Left lung (tissue), 10 donors: ENCODE results near the gene SCLY. TPM values are rescaled to one million over a fixed set of nuclear protein-coding genes. Genes with fewer than 3 reads are reported as not detected.
A peak's percentile ranks its signal among the peaks of the same experiment; 100 is the strongest.

ENCODE experiments used
- ATAC-seq: fragments of 200-7000 bp; cut with Tn5 transposase; one replicate; pipeline ENCODE4 v1.9.1; 2020; ENCODE audit warnings: moderate library complexity
- DNase-seq, 4 donors: peaks; one replicate each; pipeline ENCODE4 v3.0.0-alpha.2; 2013 to 2020
- H3K27ac ChIP-seq, 2 donors: fragments of 200-600 bp; sonication (generic) in 1 of 2; one replicate each; pipeline versions ENCODE4 v1.5.0 to v1.8.0; 2020 to 2021
- H3K27me3 ChIP-seq, 2 donors: fragments of 200-600 bp; sonication (generic) in 1 of 2; one replicate each; pipeline versions ENCODE4 v1.5.0 to v1.8.0; 2020 to 2021
- H3K36me3 ChIP-seq, 2 donors: fragments of 200-600 bp; sonication (generic) in 1 of 2; one replicate each; pipeline versions ENCODE4 v1.5.0 to v1.8.0; 2020 to 2021
- H3K4me1 ChIP-seq, 2 donors: fragments of 200-600 bp; one replicate each; pipeline ENCODE4 v1.8.0; 2021
- H3K4me3 ChIP-seq, 2 donors: fragments of 200-600 bp; sonication (generic) in 1 of 2; one replicate each; pipeline versions ENCODE4 v1.5.0 to v1.8.0; 2020 to 2021; ENCODE audit warnings: mild to moderate bottlenecking in 1 of 2
- H3K9me3 ChIP-seq, 2 donors: fragments of 200-600 bp; sonication (generic) in 1 of 2; one replicate each; pipeline versions ENCODE4 v1.5.0 to v1.8.0; 2020 to 2021
- CTCF ChIP-seq, 2 donors: fragments of 200-600 bp; sonication (generic) in 1 of 2; IDR thresholded peaks; one replicate each; pipeline versions ENCODE4 v1.5.0 to v1.8.0; 2021; ENCODE audit warnings: antibody characterized with exemption in 2 of 2
- intact Hi-C, 2 donors: fragments of 100-400 bp; cut with DNase I; formaldehyde crosslinking; loops; one replicate each; pipeline versions ENCODE4 v1.11.2 to v1.14.2; 2022
- polyA plus RNA-seq, 6 donors: library from polyadenylated mRNA; unstranded; fragments of 120-200 nt; gene quantifications; one replicate each; pipeline ENCODE4 v1.2.1, GENCODE V29; 2013; ENCODE audit not compliant: insufficient read length in 6 of 6
- total RNA-seq, 2 donors: library from RNA; stranded (reverse); fragmentation: NEBNext Ultra II Directional; extraction: Animal tissue kit (Norgen Biotek cat#: 25700); gene quantifications; one replicate each; pipeline ENCODE4 v1.2.1, GENCODE V29; 2021
- donor health status: DM: no; HTN: yes; CAD: no.
- donor health status: DM: no; HTN: no; CAD: no.

Gene SCLY
- total and polyA plus RNA-seq, 8 donors, result 10.9 to 20.9 (median 15.2) TPM

GRCh38 chr2:238092486-238093035 is 31.8 kb downstream of the SCLY start:
- TF ChIP-seq CTCF (IDR thresholded peaks at IDR 0.05), result no peak
- Histone ChIP-seq H3K36me3 (peaks cover 0 to 19% of the 10 kb centered on the region in 2 donors), H3K9me3 (no peaks in the 10 kb centered on the region), H3K4me1 (no peaks in the 10 kb centered on the region), H3K4me3 (no peak overlapping the region), H3K27me3 (no peaks in the 10 kb centered on the region), H3K27ac (no peak overlapping the region)
- intact Hi-C loops, result no loop called here
- DNase-seq (peak in 1 of 4 donors; percentile 47), ATAC-seq (no peak)

- intact Hi-C loops, result no loop called here
- Histone ChIP-seq H3K9me3 (no peaks in the 10 kb centered on the region), H3K36me3 (peaks cover 0 to 19% of the 10 kb centered on the region in 2 donors), H3K4me3 (no peak overlapping the region), H3K27ac (no peak overlapping the region), H3K4me1 (no peaks in the 10 kb centered on the region), H3K27me3 (no peaks in the 10 kb centered on the region)
- no peak for TF ChIP-seq CTCF (IDR thresholded peaks at IDR 0.05)
- DNase-seq (peak in 1 of 4 donors; percentile 67), ATAC-seq (no peak)
Measured at GRCh38 chr2:238093181-238094140, 32.7 kb downstream of the SCLY start.

GRCh38 chr2:238094438-238095022 is 33.7 kb downstream of the SCLY start:
- DNase-seq (peak in 1 of 4 donors; percentile 65), ATAC-seq (no peak)
- intact Hi-C loops, result no loop called here
- H3K36me3 ChIP-seq, result peaks cover 0 to 19% of the 10 kb centered on the region in 2 donors
- no peaks in the 10 kb centered on the region for H3K27me3 ChIP-seq
- no peaks in the 10 kb centered on the region for H3K4me1 ChIP-seq
- H3K4me3 ChIP-seq, result no peak overlapping the region
- no peaks in the 10 kb centered on the region for H3K9me3 ChIP-seq
- H3K27ac ChIP-seq, result no peak overlapping the region
- TF ChIP-seq CTCF (IDR thresholded peaks at IDR 0.05), result no peak

GRCh38 chr2:238095143-238095542 is 34.3 kb downstream of the SCLY start:
- Histone ChIP-seq H3K4me3 (no peak overlapping the region), H3K9me3 (no peaks in the 10 kb centered on the region), H3K27ac (no peak overlapping the region), H3K27me3 (no peaks in the 10 kb centered on the region), H3K4me1 (no peaks in the 10 kb centered on the region), H3K36me3 (peaks cover 0 to 19% of the 10 kb centered on the region in 2 donors)
- intact Hi-C loops, result no loop called here
- DNase-seq (no peak), ATAC-seq (no peak)
- TF ChIP-seq CTCF (IDR thresholded peaks at IDR 0.05), result no peak
